NCI-H1436 (cell line): ENCODE data around the gene SLC6A6.

Experiments
- DNase-seq: peaks from one replicate; lab custom pipeline; 2025; lab: John Stamatoyannopoulos, UW

The SLC6A6 gene

GRCh38 chr3:14522129-14522691 lies 119.8 kb downstream of the SLC6A6 start:
- no peak for DNase-seq

GRCh38 chr3:14522768-14523167 lies 120.4 kb downstream of the SLC6A6 start:
- DNase-seq: no peak

- DNase-seq: no peak
Observed at GRCh38 chr3:14523792-14524191, 121.4 kb downstream of the SLC6A6 start.

- DNase-seq: no peak
Observed at GRCh38 chr3:14524311-14524711, 121.9 kb downstream of the SLC6A6 start.

GRCh38 chr3:14524920-14525660 lies 122.7 kb downstream of the SLC6A6 start:
- DNase-seq: no peak

- no peak for DNase-seq
Observed at GRCh38 chr3:14525685-14526631, 123.6 kb downstream of the SLC6A6 start.

GRCh38 chr3:14528081-14528480 lies 125.7 kb downstream of the SLC6A6 start:
- DNase-seq: no peak

GRCh38 chr3:14531856-14532395 lies 129.5 kb downstream of the SLC6A6 start:
- no peak for DNase-seq

GRCh38 chr3:14532691-14533456 lies 130.5 kb downstream of the SLC6A6 start:
- no peak for DNase-seq

GRCh38 chr3:14533457-14533958 lies 131.1 kb downstream of the SLC6A6 start:
- no peak for DNase-seq

- peak; percentile 72 for DNase-seq
Observed at GRCh38 chr3:14534516-14535191, 132.2 kb downstream of the SLC6A6 start.

- no peak for DNase-seq
Observed at GRCh38 chr3:14535616-14536015, 133.2 kb downstream of the SLC6A6 start.

GRCh38 chr3:14536055-14536815 lies 133.8 kb downstream of the SLC6A6 start:
- DNase-seq: no peak

GRCh38 chr3:14536837-14537589 lies 134.6 kb downstream of the SLC6A6 start:
- DNase-seq: no peak

- no peak for DNase-seq
Observed at GRCh38 chr3:14537590-14538450, 135.4 kb downstream of the SLC6A6 start.

- DNase-seq: no peak
Observed at GRCh38 chr3:14538451-14539088, 136.2 kb downstream of the SLC6A6 start.
